VCaP (cell line): ENCODE measurements around the gene SERPINA5.

Experiments used
- H3K27ac ChIP-seq: fragments of 450-650 bp; 2 replicates; pipeline ENCODE4 v1.5.1; 2017
- TF ChIP-seq, protein P1 (sequence below): fragments of 450-650 bp; conservative IDR thresholded peaks from 2 replicates; pipeline ENCODE4 v1.5.1; 2017; ENCODE audit warnings: mild to moderate bottlenecking, moderate library complexity

SERPINA5 gene

DNA sequence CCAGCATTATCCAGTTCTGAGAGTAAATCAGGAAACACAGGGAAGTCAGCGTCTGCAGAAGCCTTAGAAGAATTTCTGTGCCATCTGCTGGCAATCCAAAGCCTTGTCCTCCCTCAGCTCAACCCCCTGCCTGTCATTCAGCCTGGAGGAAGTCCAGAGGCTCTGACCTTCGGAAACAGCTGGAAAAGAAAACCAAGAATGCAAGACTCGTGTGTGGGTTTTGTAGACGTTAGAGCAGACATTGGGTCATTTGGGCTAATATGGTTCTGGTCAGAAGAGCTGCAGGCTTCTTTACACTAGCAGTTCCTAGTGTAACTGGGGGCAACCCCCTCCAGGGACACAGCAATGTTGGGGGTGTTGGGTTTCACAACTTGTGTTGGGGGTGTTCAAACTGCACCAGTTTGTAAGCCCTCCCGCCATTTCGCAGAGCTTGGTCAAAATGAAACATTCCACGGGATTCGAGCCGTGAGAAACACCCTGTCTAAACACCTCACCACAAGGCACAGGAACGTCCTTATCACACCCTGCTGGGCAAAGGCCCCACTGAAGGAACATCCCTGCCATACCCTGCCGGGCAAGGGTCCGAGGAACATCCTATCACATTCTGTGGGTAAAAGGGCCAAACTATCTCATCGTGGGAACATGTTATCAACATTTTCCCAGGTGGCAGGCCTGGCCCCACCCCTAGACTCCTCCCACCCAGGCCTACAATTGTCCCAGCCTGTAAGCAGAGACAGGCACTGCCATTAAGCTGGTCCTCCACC, 41.0 kb upstream of the SERPINA5 start:
- TF ChIP-seq, protein P1, sequence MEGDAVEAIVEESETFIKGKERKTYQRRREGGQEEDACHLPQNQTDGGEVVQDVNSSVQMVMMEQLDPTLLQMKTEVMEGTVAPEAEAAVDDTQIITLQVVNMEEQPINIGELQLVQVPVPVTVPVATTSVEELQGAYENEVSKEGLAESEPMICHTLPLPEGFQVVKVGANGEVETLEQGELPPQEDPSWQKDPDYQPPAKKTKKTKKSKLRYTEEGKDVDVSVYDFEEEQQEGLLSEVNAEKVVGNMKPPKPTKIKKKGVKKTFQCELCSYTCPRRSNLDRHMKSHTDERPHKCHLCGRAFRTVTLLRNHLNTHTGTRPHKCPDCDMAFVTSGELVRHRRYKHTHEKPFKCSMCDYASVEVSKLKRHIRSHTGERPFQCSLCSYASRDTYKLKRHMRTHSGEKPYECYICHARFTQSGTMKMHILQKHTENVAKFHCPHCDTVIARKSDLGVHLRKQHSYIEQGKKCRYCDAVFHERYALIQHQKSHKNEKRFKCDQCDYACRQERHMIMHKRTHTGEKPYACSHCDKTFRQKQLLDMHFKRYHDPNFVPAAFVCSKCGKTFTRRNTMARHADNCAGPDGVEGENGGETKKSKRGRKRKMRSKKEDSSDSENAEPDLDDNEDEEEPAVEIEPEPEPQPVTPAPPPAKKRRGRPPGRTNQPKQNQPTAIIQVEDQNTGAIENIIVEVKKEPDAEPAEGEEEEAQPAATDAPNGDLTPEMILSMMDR = peak; percentile 37; the same call in 1 of the 2 replicates

GRCh38 chr14:94541234-94541975, 39.8 kb upstream of the SERPINA5 start:
- no peak overlapping the region for H3K27ac ChIP-seq
- TF ChIP-seq, protein P1 = no peak

More for the DNA sequence above, 41.0 kb upstream of the SERPINA5 start:
- H3K27ac ChIP-seq = no peak overlapping the region

DNA sequence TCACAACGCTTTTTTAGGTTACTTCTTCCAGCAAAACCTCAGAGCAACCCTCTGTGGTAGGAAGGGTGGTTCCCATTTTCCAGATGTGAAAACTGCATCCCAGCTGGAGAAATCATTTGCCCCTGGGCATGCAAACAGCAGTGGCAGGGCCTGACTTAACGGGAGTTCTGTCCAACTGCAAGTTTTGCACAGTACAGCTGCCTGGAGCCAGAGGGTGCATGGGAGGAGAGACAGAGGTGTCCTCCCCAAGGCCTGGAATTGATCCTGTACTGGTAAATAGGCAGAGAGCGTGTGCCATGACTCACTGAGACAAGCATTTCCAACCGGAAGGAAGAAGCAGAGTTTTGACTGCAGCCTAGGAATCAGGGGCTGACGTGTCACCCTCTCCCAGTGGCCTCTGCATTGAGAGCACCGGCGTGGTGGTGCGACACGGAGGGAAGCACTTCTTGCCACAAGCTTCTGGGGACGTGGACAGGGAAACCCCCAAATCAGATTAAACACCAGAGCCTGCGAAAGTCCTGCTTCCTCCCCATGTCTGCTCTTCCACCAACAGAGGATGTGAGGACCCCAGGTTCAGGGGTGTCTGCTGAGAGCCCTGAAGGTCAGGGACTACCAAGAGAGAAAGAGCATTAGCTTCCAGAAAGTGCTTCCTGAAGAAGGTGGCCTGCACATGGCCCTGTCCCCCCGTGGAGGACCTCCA, 39.0 kb upstream of the SERPINA5 start:
- TF ChIP-seq, protein P1 = no peak
- no peak overlapping the region for H3K27ac ChIP-seq

DNA sequence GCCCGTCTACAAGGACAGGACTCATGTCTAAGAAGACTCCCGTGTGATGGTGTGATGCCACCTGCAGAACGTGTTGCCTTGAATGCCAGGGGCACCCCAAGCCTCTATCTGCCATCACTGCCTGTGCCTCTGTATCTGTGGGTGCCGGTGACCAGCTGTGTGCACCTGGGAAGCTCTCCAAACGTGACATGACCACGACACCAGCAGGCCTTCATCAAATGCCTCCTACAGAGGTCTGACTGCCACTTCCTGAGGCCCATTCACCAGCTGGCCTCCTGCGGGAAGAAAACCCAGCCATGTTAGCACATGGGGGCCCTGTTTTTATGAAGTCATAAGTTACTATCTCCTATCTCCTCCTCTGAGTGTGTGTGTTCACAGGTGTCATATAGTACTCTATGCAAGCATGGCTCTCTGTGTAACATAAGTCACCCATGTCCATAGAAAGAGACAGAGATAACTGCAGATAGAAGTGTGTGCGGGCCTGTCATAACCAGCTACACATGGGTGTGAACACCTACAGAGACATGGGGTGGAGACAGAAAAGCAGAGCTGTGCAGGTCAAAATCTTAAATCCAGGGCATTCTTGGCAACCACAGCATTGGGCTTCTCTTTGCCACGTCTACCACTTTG, 38.3 kb upstream of the SERPINA5 start:
- TF ChIP-seq, protein P1 = no peak

GRCh38 chr14:94543449-94544124, 37.6 kb upstream of the SERPINA5 start:
- TF ChIP-seq, protein P1 = no peak
- H3K27ac ChIP-seq = no peak overlapping the region

More for the DNA sequence above, 38.3 kb upstream of the SERPINA5 start:
- H3K27ac ChIP-seq = no peak overlapping the region

GRCh38 chr14:94544726-94545125, 36.5 kb upstream of the SERPINA5 start:
- H3K27ac ChIP-seq = no peak overlapping the region
- TF ChIP-seq, protein P1 = no peak
